Measurements from ENCODE around the gene TMEM204. TPM values are rescaled to one million over a fixed set of nuclear protein-coding genes. Genes with fewer than 3 reads are reported as not detected.

TMEM204 gene
- polyA plus RNA-seq (2013, experiment 1 of 2) = 16.4 TPM
- 10.3 TPM for polyA plus RNA-seq (2013, experiment 2 of 2)

DNA sequence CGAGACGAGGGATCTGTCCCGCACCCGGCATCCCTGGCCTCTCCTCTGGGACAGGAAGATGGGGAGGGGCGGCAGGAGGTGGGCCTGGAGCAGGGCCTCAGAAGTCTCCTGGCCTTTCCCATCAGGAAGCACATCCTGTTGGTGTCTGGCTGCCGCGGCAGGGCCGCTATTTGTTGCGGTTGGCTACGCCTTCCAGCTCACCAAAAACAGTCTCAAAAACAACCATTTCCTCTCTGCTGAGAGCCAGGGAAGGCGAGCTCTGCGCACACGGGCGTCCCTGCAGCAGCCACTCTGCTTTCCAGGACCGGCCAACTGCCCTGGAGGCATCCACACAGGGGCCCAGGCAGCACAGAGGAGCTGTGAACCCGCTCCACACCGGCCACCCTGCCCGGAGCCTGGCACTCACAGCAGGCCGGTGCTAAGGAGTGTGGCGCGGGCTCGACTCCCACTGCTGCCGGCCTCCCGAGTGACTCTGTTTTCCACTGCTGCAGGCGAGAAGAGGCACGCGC is at the start of gene TMEM204:
TSS of gene TMEM204 (plus strand) at position 224 of the 509 bp plus-strand sequence. CDS start 610 bp downstream, outside the sequence.
- Histone ChIP-seq H3K27ac (ENCODE audit: low read depth, low read length, severe bottlenecking) (peak within 1 kb of the TSS; percentile 67), H3K4me3 (ENCODE audit: extremely low read depth, insufficient read depth, low read length, poor library complexity, severe bottlenecking) (peak within 1 kb of the TSS; percentile 32), H3K9me3 (ENCODE audit: control insufficient read depth, low read length) (no peaks in the 10 kb centered on the region), H3K36me3 (ENCODE audit: control insufficient read depth, insufficient read depth, low read length) (peaks cover 9% of the 10 kb centered on the region), H3K4me1 (ENCODE audit: control insufficient read depth, insufficient read depth, low read length, poor library complexity, severe bottlenecking) (peaks cover 38% of the 10 kb centered on the region)
- WGBS, 2 experiments (ENCODE audit: insufficient coverage in 2 of 2) = 82 to 91% methylated on average over 20 to 25 of the region's 27 CpGs

DNA sequence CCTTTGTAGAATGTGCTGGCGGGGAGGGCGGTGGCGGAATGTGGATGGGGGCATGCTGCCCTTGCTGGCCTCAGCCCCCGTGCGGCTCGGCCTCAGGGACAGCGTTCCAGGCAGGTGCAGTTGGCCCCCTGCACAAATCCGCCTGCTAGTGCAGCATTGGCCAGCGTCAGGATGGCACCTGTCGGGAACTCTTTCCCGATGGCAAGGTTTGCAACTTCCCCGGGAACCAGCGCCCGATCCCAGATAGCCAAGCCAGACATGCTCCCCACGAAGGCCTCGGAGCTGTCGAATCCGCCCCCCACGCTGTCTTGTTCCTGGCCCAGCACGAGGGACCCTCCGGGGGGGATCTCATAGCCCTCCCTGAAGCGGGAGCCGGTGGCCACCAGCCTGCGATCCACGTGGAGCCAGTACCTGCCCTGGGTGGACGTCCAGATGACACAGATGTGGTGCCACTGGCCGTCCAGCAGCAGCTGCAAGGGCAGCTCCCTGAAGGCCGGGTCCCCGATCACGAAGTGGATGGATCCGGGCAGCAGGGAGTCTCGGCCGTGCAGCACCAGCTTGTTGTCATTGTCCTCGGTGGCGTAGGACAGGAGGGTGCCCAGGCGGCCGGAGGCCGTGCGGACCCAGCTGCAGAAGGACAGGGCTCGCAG is 47.5 kb upstream of the TMEM204 start:
- Histone ChIP-seq H3K9me3 (ENCODE audit: control insufficient read depth, low read length) (no peaks in the 10 kb centered on the region), H3K27ac (ENCODE audit: low read depth, low read length, severe bottlenecking) (no peak overlapping the region), H3K4me1 (ENCODE audit: control insufficient read depth, insufficient read depth, low read length, poor library complexity, severe bottlenecking) (no peaks in the 10 kb centered on the region), H3K4me3 (ENCODE audit: extremely low read depth, insufficient read depth, low read length, poor library complexity, severe bottlenecking) (no peak overlapping the region), H3K36me3 (ENCODE audit: control insufficient read depth, insufficient read depth, low read length) (no peaks in the 10 kb centered on the region)
- WGBS, 2 experiments (ENCODE audit: insufficient coverage in 2 of 2) = 91 to 95% methylated on average over 33 to 40 of the region's 40 CpGs

DNA sequence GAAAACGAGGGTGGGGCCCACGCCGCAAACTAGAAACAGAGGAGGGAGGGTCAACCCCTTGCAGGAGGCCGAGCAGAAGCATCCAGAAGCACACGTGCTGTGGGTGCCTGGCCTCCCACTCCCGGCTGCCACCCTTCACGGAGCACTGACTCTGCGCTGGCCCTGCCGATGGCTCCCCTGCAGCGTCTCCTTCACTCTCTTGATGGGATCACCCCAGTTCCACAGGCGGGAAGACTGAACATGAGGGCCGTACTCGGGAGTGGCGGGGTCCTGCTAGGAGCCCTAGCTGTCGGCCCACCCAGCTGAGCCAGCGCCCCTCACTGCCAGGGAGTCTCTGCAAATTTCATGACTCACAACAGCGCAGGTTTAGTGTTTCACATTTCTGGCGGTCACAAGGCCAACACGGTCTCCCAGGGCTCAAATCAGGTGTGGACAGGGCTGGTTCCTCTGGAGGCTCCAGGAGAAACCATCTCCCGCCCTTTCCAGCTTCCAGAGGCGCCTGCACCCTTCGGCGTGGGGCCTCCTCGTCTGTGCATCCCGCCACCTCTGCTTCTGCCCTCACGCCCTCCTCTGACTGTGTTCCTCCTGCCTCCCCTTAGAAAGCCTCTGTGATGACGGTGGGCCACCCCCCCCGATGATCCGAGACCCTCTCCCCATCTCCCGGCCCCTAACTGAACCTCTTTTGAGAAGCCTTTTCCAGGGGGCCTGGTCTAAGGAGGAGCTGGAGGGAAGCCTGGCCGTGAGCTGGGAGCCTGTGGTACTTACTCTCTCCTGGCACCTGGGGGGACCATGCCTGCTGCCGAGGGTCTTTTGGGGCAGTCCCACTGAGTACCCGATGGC is 46.7 kb upstream of the TMEM204 start:
- Histone ChIP-seq H3K9me3 (ENCODE audit: control insufficient read depth, low read length) (no peaks in the 10 kb centered on the region), H3K36me3 (ENCODE audit: control insufficient read depth, insufficient read depth, low read length) (no peaks in the 10 kb centered on the region), H3K4me1 (ENCODE audit: control insufficient read depth, insufficient read depth, low read length, poor library complexity, severe bottlenecking) (no peaks in the 10 kb centered on the region), H3K27ac (ENCODE audit: low read depth, low read length, severe bottlenecking) (no peak overlapping the region), H3K4me3 (ENCODE audit: extremely low read depth, insufficient read depth, low read length, poor library complexity, severe bottlenecking) (no peak overlapping the region)
- WGBS, 2 experiments (ENCODE audit: insufficient coverage in 2 of 2) = 86% methylated on average over 29 of the region's 33 CpGs

DNA sequence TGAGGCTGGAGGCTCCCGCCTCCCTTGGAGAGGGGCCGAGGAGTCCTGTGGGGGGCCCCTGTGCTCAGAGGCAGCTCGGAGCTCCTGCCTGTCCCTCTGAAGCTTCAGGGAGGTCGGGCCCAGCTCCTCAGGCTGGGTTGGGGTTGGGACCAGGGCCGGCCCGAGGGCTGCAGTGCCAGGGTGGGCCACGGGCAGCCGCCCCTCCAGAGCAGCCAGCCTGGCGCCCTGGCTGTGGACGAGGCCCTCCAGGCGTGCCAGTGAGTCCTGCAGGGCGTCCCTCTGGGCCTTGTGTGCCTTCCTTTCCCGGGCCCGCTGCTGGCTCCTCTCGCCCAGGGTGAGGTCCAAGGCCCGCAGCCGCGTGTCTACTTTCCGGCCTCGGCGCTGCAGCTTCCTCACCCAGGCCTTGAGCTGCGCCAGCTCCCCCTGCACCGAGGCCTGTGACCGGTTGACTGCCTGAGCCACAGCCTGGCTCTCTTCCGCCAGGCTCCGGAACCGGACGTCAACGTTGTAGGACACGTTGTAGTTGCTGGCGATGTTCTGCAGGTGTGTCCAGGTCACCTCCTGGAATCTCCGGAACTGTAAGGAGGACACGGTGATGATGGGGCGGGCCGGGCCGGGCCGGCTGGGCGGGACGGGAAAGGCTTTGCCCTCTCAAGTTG is 45.9 kb upstream of the TMEM204 start:
- 92% methylated on average over 39 of the region's 39 CpGs for WGBS, 2 experiments (ENCODE audit: insufficient coverage in 2 of 2)
- no peaks in the 10 kb centered on the region for H3K9me3 ChIP-seq (ENCODE audit: control insufficient read depth, low read length)
- peaks cover 1% of the 10 kb centered on the region for H3K4me1 ChIP-seq (ENCODE audit: control insufficient read depth, insufficient read depth, low read length, poor library complexity, severe bottlenecking)
- no peak overlapping the region for H3K4me3 ChIP-seq (ENCODE audit: extremely low read depth, insufficient read depth, low read length, poor library complexity, severe bottlenecking)
- H3K27ac ChIP-seq (ENCODE audit: low read depth, low read length, severe bottlenecking) = no peak overlapping the region
- no peaks in the 10 kb centered on the region for H3K36me3 ChIP-seq (ENCODE audit: control insufficient read depth, insufficient read depth, low read length)

DNA sequence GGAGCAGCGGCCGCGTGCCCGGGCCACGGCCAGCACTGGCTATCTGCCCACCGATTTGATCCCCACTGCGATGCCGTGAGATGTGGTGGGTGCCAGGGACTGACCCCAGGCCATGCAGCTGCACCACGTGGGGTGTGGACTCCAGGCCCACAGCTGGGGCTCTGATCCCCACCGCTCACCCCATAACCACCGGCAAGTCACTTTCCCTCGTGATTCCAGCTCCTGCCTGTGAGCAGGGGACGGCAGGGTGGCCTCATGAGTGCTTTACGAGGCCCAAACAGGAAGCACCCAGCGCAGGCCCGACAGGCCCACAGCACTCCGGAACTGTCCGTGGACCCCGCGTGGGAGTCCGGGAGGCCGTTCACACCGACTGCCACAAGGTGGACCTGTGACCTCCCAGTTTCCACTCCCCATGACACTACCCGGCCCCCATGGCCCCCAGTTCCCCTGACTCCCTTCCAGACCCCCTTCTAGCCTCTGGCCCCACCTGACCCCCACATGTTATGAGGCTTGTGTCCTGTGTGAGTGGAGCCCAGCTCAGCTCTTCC is 45.3 kb upstream of the TMEM204 start:
- Histone ChIP-seq H3K36me3 (ENCODE audit: control insufficient read depth, insufficient read depth, low read length) (no peaks in the 10 kb centered on the region), H3K27ac (ENCODE audit: low read depth, low read length, severe bottlenecking) (no peak overlapping the region), H3K4me3 (ENCODE audit: extremely low read depth, insufficient read depth, low read length, poor library complexity, severe bottlenecking) (no peak overlapping the region), H3K9me3 (ENCODE audit: control insufficient read depth, low read length) (no peaks in the 10 kb centered on the region), H3K4me1 (ENCODE audit: control insufficient read depth, insufficient read depth, low read length, poor library complexity, severe bottlenecking) (peaks cover 4% of the 10 kb centered on the region)
- 92 to 94% methylated on average over 22 to 24 of the region's 24 CpGs for WGBS, 2 experiments (ENCODE audit: insufficient coverage in 2 of 2)

DNA sequence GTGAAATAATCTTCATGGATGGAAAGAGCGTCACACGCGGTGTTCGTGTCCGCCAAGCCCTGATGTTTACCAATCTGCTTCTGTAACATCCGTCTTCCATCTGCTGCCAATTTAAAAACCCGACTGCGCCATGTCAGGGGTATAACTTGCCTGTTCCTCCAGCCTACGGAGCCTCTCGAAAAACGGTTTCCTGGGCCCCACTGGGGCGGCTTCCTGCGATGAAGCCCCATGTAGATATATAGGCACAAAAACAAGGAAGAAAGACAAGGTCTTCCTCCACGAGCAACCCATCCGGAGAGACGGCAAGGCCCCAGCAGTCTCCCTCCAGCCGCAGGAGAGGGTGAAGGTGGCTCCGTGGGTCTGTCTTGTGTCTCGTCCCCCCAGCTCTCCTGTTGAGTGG is 44.8 kb upstream of the TMEM204 start, which contains the start of gene PTX4:
TSS of gene PTX4 (minus strand) at position 326 of the 400 bp plus-strand sequence. CDS start at position 291, 35 bp downstream.
- 91 to 93% methylated on average over 19 of the region's 19 CpGs for WGBS, 2 experiments (ENCODE audit: insufficient coverage in 2 of 2)
- Histone ChIP-seq H3K9me3 (ENCODE audit: control insufficient read depth, low read length) (no peaks in the 10 kb centered on the region), H3K36me3 (ENCODE audit: control insufficient read depth, insufficient read depth, low read length) (no peaks in the 10 kb centered on the region), H3K4me3 (ENCODE audit: extremely low read depth, insufficient read depth, low read length, poor library complexity, severe bottlenecking) (no peak within 1 kb of the TSS), H3K27ac (ENCODE audit: low read depth, low read length, severe bottlenecking) (no peak within 1 kb of the TSS), H3K4me1 (ENCODE audit: control insufficient read depth, insufficient read depth, low read length, poor library complexity, severe bottlenecking) (peaks cover 4% of the 10 kb centered on the region)

DNA sequence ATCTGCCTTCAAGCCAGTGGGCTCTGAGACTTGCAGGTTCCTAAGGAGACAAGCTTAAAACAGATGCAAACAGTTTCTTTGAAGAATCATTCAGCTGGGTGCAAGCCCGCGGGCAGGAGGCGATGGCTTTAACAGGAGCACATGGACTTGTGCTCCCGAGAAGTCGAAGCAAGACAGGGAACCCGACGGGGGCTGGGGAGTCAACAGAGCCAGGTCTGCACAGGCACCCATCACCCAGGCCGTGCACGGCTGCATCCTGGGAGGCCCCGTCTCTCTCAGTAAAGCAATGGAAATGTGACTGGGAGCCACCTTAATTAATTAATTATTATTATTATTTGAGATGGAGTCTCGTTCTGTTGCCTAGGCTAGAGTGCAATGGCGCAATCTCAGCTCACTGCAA is 44.4 kb upstream of the TMEM204 start:
- Histone ChIP-seq H3K4me1 (ENCODE audit: control insufficient read depth, insufficient read depth, low read length, poor library complexity, severe bottlenecking) (peaks cover 4% of the 10 kb centered on the region), H3K9me3 (ENCODE audit: control insufficient read depth, low read length) (no peaks in the 10 kb centered on the region), H3K27ac (ENCODE audit: low read depth, low read length, severe bottlenecking) (no peak overlapping the region), H3K4me3 (ENCODE audit: extremely low read depth, insufficient read depth, low read length, poor library complexity, severe bottlenecking) (no peak overlapping the region), H3K36me3 (ENCODE audit: control insufficient read depth, insufficient read depth, low read length) (no peaks in the 10 kb centered on the region)
- 89 to 90% methylated on average over 8 of the region's 12 CpGs for WGBS, 2 experiments (ENCODE audit: insufficient coverage in 2 of 2)

DNA sequence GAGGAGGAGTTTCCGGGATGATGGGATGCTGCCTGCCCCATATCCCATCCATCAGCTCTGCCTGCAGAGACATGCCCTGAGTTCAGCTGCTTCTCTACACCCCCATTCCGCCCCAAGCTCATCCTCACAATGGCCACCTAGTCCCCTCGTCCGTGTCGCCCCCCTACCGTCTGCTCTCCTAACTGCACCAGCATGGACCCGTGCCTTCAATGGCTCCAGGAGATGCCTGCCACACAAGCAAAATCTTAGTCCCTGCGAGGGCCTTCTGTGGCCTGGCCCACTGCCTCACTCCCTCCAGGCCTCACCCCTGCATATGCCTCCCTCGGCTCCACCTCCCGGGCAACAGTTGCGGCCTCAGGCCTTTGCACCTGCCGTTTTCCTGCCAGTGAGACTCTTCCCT is 42.1 kb upstream of the TMEM204 start:
- WGBS, 2 experiments (ENCODE audit: insufficient coverage in 2 of 2) = 82 to 84% methylated on average over 12 of the region's 12 CpGs
- H3K4me3 ChIP-seq (ENCODE audit: extremely low read depth, insufficient read depth, low read length, poor library complexity, severe bottlenecking) = no peak overlapping the region
- H3K9me3 ChIP-seq (ENCODE audit: control insufficient read depth, low read length) = no peaks in the 10 kb centered on the region
- H3K36me3 ChIP-seq (ENCODE audit: control insufficient read depth, insufficient read depth, low read length) = peaks cover 14% of the 10 kb centered on the region
- H3K4me1 ChIP-seq (ENCODE audit: control insufficient read depth, insufficient read depth, low read length, poor library complexity, severe bottlenecking) = peaks cover 8% of the 10 kb centered on the region
- H3K27ac ChIP-seq (ENCODE audit: low read depth, low read length, severe bottlenecking) = no peak overlapping the region

DNA sequence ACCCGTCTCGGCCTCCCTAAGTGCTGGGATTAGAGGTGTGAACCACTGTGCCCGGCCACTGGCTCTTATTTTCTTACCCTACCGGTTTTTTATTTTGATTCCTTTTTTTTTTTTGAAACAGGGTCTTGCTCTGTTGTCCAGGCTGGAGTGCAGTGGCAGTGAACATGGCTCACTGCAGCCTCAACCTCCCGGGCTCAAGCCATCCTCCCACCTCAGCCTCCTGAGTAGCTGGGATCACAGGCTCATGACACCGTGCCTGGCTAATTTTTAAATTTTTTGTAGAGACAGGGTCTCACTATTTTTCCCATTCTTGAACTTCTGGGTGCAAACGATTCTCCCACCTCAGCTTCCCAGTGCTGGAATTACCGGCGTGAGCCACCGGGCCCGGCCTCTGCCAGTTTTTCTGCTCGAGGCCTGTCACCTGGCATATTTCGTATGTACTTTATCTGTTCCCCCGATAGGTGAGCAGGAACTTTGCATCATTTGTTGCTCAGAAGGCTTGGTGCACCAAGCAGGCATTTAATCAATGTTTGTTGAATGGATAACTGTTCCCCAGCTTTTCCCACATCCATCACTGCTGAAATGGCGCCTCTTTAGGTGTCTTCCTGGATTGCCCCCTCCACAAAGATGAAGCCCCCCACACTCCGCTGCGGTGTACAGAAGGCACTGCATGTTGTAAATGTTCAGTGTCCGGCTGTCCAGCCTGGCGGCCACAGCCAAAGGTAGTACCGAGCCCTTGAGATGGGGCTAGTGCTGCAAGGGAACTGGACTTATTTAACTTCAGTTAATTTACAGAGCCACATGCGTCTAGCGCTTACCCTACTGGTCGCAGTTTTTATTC is 41.2 kb upstream of the TMEM204 start:
- peak overlapping the region; percentile 76 for H3K4me3 ChIP-seq (ENCODE audit: extremely low read depth, insufficient read depth, low read length, poor library complexity, severe bottlenecking)
- peak overlapping the region; percentile 86 for H3K27ac ChIP-seq (ENCODE audit: low read depth, low read length, severe bottlenecking)
- H3K36me3 ChIP-seq (ENCODE audit: control insufficient read depth, insufficient read depth, low read length) = peaks cover 24% of the 10 kb centered on the region
- 94 to 95% methylated on average over 21 to 22 of the region's 23 CpGs for WGBS, 2 experiments (ENCODE audit: insufficient coverage in 2 of 2)
- peaks cover 8% of the 10 kb centered on the region for H3K4me1 ChIP-seq (ENCODE audit: control insufficient read depth, insufficient read depth, low read length, poor library complexity, severe bottlenecking)
- no peaks in the 10 kb centered on the region for H3K9me3 ChIP-seq (ENCODE audit: control insufficient read depth, low read length)

All from mesodermal cell (in vitro differentiated cells).